HCT116 (cell line): ENCODE results near the gene ACOT8. TPM values are rescaled to one million over a fixed set of nuclear protein-coding genes. Genes with fewer than 3 reads are reported as not detected.

ENCODE experiments used
- ATAC-seq: fragments of 200-7000 bp; cut with Tn5 transposase; 2 replicates; pipeline ENCODE4 v1.9.1; 2020; ENCODE audit warnings: mild to moderate bottlenecking, moderate library complexity
- BruUV-seq: library from RNA; stranded (reverse); fragments of 400-500 nt; replicated peaks from 2 replicates; lab custom pipeline; 2021; lab: Mats Ljungman, UMichigan
- CTCF ChIA-PET: fragments of 300-600 bp; sonication (Branson Sonifier 250); formaldehyde crosslinking; loops from one replicate; lab custom pipeline; 2021; ENCODE audit warnings: antibody characterized with exemption; lab: Charles Lee
- POLR2A ChIA-PET: fragments of 300-600, 350-600 bp; sonication (Branson Sonifier 250); formaldehyde crosslinking; loops from one replicate; lab custom pipeline; 2021; ENCODE audit warnings: antibody characterized with exemption; lab: Charles Lee
- RAD21 ChIA-PET, 2 experiments: fragments of 300-600 bp; sonication (Branson Sonifier 250); formaldehyde crosslinking; loops; one replicate each; lab custom pipeline; 2023; ENCODE audit warnings: low total read pairs in 2 of 2; ENCODE audit not compliant: uncharacterized antibody in 2 of 2, unreplicated experiment in 2 of 2, low non-redundant PET in 1 of 2; lab: Charles Lee
- DNase-seq: peaks from one replicate; pipeline ENCODE4 v3.0.0-alpha.2; 2010; ENCODE audit warnings: low read depth, low spot score
- H2AFZ ChIP-seq: fragments of 200-600 bp; shearing (Covaris generic), sonication (generic); 2 replicates; pipeline ENCODE4 v1.6.1; 2017; ENCODE audit warnings: low read depth, mixed run types, mixed read lengths, antibody characterized with exemption, low read length; ENCODE audit not compliant: poor library complexity, severe bottlenecking
- H3K27ac ChIP-seq: 2 replicates; pipeline ENCODE4 v1.5.1; 2012; ENCODE audit warnings: low read depth, low read length
- H3K27me3 ChIP-seq: fragments of 200-600 bp; sonication (generic); 2 replicates; pipeline ENCODE4 v1.6.1; 2016; ENCODE audit warnings: mixed run types, low read length, mixed read lengths; ENCODE audit not compliant: insufficient read depth
- H3K36me3 ChIP-seq, 2 experiments: fragments of 200-500 bp in 1 of 2; fragments of 200-600 bp in 1 of 2; sonication (Bioruptor generic) in 1 of 2; sonication (generic) in 1 of 2; 2 replicates each; pipeline versions ENCODE4 v1.5.1 to v1.6.1; 2014 to 2016; ENCODE audit warnings: low read length in 2 of 2, inconsistent platforms in 1 of 2, mixed read lengths in 1 of 2, mixed run types in 1 of 2; ENCODE audit not compliant: insufficient read depth in 2 of 2, control insufficient read depth in 1 of 2
- H3K4me1 ChIP-seq, 2 experiments: fragments of 200-600 bp in 1 of 2; sonication (generic) in 1 of 2; 2 replicates each; pipeline versions ENCODE4 v1.5.1 to v1.6.1; 2012 to 2017; ENCODE audit warnings: low read length in 2 of 2, inconsistent platforms in 1 of 2, mild to moderate bottlenecking in 1 of 2, mixed read lengths in 1 of 2, mixed run types in 1 of 2, moderate library complexity in 1 of 2; ENCODE audit not compliant: insufficient read depth in 2 of 2, control insufficient read depth in 1 of 2
- H3K4me2 ChIP-seq: fragments of 200-600 bp; sonication (generic); 2 replicates; pipeline ENCODE4 v1.6.1; 2017; ENCODE audit warnings: mixed run types, low read length, mixed read lengths
- H3K4me3 ChIP-seq, 2 experiments: fragments of 200-600 bp in 1 of 2; sonication (generic) in 1 of 2; replicated peaks in 1 of 2; 2 replicates each; pipeline ENCODE4 v1.5.1; 2011 to 2016; ENCODE audit warnings: low read length in 2 of 2, control low read depth in 1 of 2, low read depth in 1 of 2, mild to moderate bottlenecking in 1 of 2, mixed read lengths in 1 of 2, mixed run types in 1 of 2
- H3K79me2 ChIP-seq: fragments of 200-600 bp; sonication (generic); 2 replicates; pipeline ENCODE4 v1.6.1; 2017; ENCODE audit warnings: mild to moderate bottlenecking, mixed run types, low read length, moderate library complexity, mixed read lengths; ENCODE audit not compliant: insufficient read depth
- H3K9ac ChIP-seq: fragments of 200-600 bp; sonication (generic); 2 replicates; pipeline ENCODE4 v1.6.1; 2016; ENCODE audit warnings: low read length, mixed read lengths
- H3K9me2 ChIP-seq: fragments of 200-600 bp; sonication (generic), shearing (Covaris generic); 2 replicates; pipeline ENCODE4 v1.6.1; 2017; ENCODE audit warnings: mixed run types, mild to moderate bottlenecking, moderate library complexity; ENCODE audit not compliant: insufficient read depth
- H3K9me3 ChIP-seq, 2 experiments: fragments of 200-500 bp in 1 of 2; fragments of 200-600 bp in 1 of 2; sonication (Bioruptor generic) in 1 of 2; sonication (generic) in 1 of 2; 2 replicates each; pipeline ENCODE4 v1.6.1; 2014 to 2017; ENCODE audit warnings: low read length in 2 of 2, mixed read lengths in 2 of 2, inconsistent platforms in 1 of 2, low read depth in 1 of 2, mild to moderate bottlenecking in 1 of 2, mixed run types in 1 of 2, moderate library complexity in 1 of 2; ENCODE audit not compliant: control insufficient read depth in 1 of 2, insufficient read depth in 1 of 2
- H4K20me1 ChIP-seq: fragments of 200-600 bp; sonication (generic), shearing (Covaris generic); 2 replicates; pipeline ENCODE4 v1.6.1; 2017; ENCODE audit warnings: mixed run types, mild to moderate bottlenecking, moderate library complexity; ENCODE audit not compliant: insufficient read depth
- CBX3 ChIP-seq: IDR thresholded peaks from 2 replicates; pipeline ENCODE4 v1.6.1; 2012; ENCODE audit warnings: low read depth
- CEBPB ChIP-seq: IDR thresholded peaks from 2 replicates; pipeline ENCODE4 v1.6.1; 2012; ENCODE audit warnings: low read depth
- EGR1 ChIP-seq: IDR thresholded peaks from 2 replicates; pipeline ENCODE4 v1.6.1; 2012; ENCODE audit warnings: low read depth
- EZH2phosphoT487 ChIP-seq: fragments of 200-600 bp; IDR thresholded peaks from 2 replicates; pipeline ENCODE4 v1.6.1; 2018; ENCODE audit warnings: antibody characterized with exemption, borderline replicate concordance
- JUND ChIP-seq: IDR thresholded peaks from 2 replicates; pipeline ENCODE4 v1.6.1; 2012
- POLR2A ChIP-seq: IDR thresholded peaks from 2 replicates; pipeline ENCODE4 v1.7.0; 2011; ENCODE audit warnings: borderline replicate concordance; ENCODE audit not compliant: insufficient read depth, insufficient read length; ENCODE audit errors: extremely low read depth
- POLR2AphosphoS5 ChIP-seq: IDR thresholded peaks from 2 replicates; pipeline ENCODE4 v1.6.1; 2011; ENCODE audit warnings: mild to moderate bottlenecking, low read depth, low read length, moderate library complexity
- RAD21 ChIP-seq: IDR thresholded peaks from 2 replicates; pipeline ENCODE4 v1.6.1; 2012; ENCODE audit warnings: low read depth, mild to moderate bottlenecking
- SP1 ChIP-seq: IDR thresholded peaks from 2 replicates; pipeline ENCODE4 v1.6.1; 2012; ENCODE audit warnings: low read depth
- ZFX ChIP-seq: fragments of 450-650 bp; IDR thresholded peaks from 2 replicates; pipeline ENCODE4 v1.6.1; 2017
- ZNF274 ChIP-seq: fragments of 200-500 bp; sonication (Bioruptor generic); IDR thresholded peaks from 2 replicates; pipeline ENCODE4 v1.6.1; 2014; ENCODE audit warnings: mild to moderate bottlenecking, low read depth, low read length, inconsistent platforms
- intact Hi-C: fragments of 100-400 bp; cut with micrococcal nuclease; formaldehyde crosslinking; loops from 2 replicates; pipeline ENCODE4 v1.10.0; 2022
- total RNA-seq: library from RNA; stranded (reverse); gene quantifications from one replicate; pipeline ENCODE4 v1.2.1, GENCODE V29; 2021; ENCODE audit not compliant: unreplicated experiment
- TF ChIP-seq, protein P1 (sequence below): IDR thresholded peaks from 2 replicates; pipeline ENCODE4 v1.6.1; 2011; ENCODE audit warnings: mild to moderate bottlenecking, low read length, moderate library complexity; ENCODE audit not compliant: insufficient replicate concordance; ENCODE audit errors: extremely low read depth
- TF ChIP-seq, protein P2 (sequence below): IDR thresholded peaks from 2 replicates; pipeline ENCODE4 v1.6.1; 2012
- TF ChIP-seq, protein P3 (sequence below), 3 experiments: fragments of 200-600 bp in 1 of 3; sonication (generic) in 1 of 3; IDR thresholded peaks in 2 of 3; conservative IDR thresholded peaks in 1 of 3; 2 replicates each; pipeline ENCODE4 v1.5.1; 2012 to 2017; ENCODE audit warnings: low read depth in 2 of 3, low read length in 2 of 3, antibody characterized with exemption in 1 of 3, borderline replicate concordance in 1 of 3, control low read depth in 1 of 3, mild to moderate bottlenecking in 1 of 3, mixed read lengths in 1 of 3, mixed run types in 1 of 3, moderate library complexity in 1 of 3; ENCODE audit not compliant: insufficient read depth in 1 of 3

Gene ACOT8
- total RNA-seq, 1 experiment from 2014 or later = 12.2 TPM

DNA sequence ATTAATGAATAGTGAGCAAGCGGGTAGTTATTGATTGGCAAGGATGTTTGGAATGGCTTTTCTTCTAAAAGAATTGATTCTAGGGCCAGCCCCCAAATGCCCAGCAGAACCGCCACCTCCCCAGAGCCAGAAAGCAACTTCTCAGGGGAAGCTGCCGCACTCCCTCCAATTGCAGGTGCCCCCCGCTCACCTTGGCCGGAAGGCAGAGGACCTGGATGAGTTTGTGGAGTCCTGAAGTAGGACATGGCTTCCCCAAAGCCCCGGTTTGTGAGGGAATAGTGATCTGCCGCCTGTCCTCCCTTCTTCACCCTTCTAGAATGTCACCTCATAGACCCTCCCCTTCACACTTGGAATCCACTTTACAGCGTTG is 30.1 kb upstream of the ACOT8 start, which contains the start of gene SPATA25:
Gene SPATA25 (minus strand): TSS at position 277 of the 370 bp plus-strand sequence. CDS start 32 bp downstream, at position 245.
- Histone ChIP-seq H3K36me3 (peaks cover 8 to 17% of the 10 kb centered on the region in 2 experiments; a peak in 2 of 4 replicates), H4K20me1 (no peaks in the 10 kb centered on the region), H3K9ac (no peak within 1 kb of the TSS), H3K9me2 (no peaks in the 10 kb centered on the region), H3K27ac (no peak within 1 kb of the TSS), H3K27me3 (no peaks in the 10 kb centered on the region), H3K79me2 (peaks cover 11% of the 10 kb centered on the region), H3K4me2 (no peak within 1 kb of the TSS), H2AFZ (no peak within 1 kb of the TSS), H3K4me3 (no peak within 1 kb of the TSS), H3K4me1 (peaks cover 25 to 34% of the 10 kb centered on the region in 2 experiments), H3K9me3 (no peaks in the 10 kb centered on the region)
- ChIA-PET CTCF (no interaction called here), POLR2A (no interaction called here), RAD21 (no interaction called here)
- no peak for ATAC-seq
- intact Hi-C loops = no loop called here
- TF ChIP-seq CBX3 = no peak
- TF ChIP-seq EZH2phosphoT487 = no peak
- TF ChIP-seq, protein P1, sequence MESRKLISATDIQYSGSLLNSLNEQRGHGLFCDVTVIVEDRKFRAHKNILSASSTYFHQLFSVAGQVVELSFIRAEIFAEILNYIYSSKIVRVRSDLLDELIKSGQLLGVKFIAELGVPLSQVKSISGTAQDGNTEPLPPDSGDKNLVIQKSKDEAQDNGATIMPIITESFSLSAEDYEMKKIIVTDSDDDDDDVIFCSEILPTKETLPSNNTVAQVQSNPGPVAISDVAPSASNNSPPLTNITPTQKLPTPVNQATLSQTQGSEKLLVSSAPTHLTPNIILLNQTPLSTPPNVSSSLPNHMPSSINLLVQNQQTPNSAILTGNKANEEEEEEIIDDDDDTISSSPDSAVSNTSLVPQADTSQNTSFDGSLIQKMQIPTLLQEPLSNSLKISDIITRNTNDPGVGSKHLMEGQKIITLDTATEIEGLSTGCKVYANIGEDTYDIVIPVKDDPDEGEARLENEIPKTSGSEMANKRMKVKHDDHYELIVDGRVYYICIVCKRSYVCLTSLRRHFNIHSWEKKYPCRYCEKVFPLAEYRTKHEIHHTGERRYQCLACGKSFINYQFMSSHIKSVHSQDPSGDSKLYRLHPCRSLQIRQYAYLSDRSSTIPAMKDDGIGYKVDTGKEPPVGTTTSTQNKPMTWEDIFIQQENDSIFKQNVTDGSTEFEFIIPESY = no peak
- TF ChIP-seq EGR1 = no peak
- no peak for TF ChIP-seq RAD21
- TF ChIP-seq, protein P2, sequence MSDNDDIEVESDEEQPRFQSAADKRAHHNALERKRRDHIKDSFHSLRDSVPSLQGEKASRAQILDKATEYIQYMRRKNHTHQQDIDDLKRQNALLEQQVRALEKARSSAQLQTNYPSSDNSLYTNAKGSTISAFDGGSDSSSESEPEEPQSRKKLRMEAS = no peak
- TF ChIP-seq JUND = no peak
- TF ChIP-seq POLR2A = no peak
- no peak for TF ChIP-seq ZNF274
- no peak for TF ChIP-seq SP1
- no peak for TF ChIP-seq CEBPB
- no peak for TF ChIP-seq ZFX
- TF ChIP-seq, protein P3, sequence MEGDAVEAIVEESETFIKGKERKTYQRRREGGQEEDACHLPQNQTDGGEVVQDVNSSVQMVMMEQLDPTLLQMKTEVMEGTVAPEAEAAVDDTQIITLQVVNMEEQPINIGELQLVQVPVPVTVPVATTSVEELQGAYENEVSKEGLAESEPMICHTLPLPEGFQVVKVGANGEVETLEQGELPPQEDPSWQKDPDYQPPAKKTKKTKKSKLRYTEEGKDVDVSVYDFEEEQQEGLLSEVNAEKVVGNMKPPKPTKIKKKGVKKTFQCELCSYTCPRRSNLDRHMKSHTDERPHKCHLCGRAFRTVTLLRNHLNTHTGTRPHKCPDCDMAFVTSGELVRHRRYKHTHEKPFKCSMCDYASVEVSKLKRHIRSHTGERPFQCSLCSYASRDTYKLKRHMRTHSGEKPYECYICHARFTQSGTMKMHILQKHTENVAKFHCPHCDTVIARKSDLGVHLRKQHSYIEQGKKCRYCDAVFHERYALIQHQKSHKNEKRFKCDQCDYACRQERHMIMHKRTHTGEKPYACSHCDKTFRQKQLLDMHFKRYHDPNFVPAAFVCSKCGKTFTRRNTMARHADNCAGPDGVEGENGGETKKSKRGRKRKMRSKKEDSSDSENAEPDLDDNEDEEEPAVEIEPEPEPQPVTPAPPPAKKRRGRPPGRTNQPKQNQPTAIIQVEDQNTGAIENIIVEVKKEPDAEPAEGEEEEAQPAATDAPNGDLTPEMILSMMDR (IDR thresholded peaks at IDR 0.05 in 2 of 3, conservative IDR thresholded peaks at IDR 0.05 in 1 of 3; ENCODE audit: borderline replicate concordance in 1 of 3, insufficient read depth in 1 of 3, low read depth in 2 of 3, low read length in 2 of 3) = no peak
- no peak for TF ChIP-seq POLR2AphosphoS5
- DNase-seq = no peak
- BruUV-seq = no TSS peak
